ENCODE measurements around the gene NOL4.

Gene NOL4

DNA sequence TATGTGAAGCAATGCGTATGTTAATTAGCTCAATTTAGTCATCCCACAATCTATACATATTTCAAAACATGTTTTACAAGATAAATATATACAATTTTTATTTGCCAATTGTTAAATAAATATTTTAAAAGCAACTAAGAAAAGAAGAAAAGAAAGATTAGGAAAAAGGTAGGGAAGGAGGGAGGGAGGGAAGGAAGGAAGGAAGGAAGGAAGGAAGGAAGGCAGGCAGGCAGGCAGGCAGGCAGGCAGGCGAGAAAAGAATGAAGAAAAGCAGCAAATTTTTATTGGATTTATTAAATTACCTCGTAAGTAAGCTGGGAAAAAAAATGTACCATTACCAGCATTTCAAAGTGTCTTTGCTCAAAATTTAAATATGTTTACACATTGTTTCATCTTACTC lies 30.5 kb downstream of the NOL4 start:
- no peak for DNase-seq (ENCODE audit: low read depth in 2 of 2)

- DNase-seq (ENCODE audit: low read depth in 2 of 2): no peak
Measured at GRCh38 chr18:34189656-34190435, 34.9 kb downstream of the NOL4 start.
